Large intestine (tissue), 3 donors: ENCODE measurements around the gene DNAJC8. TPM values are rescaled to one million over a fixed set of nuclear protein-coding genes. Genes with fewer than 3 reads are reported as not detected.

Experiments
- DNase-seq, 2 donors: peaks; one replicate each; pipeline versions ENCODE4 v3.0.0 to v3.0.0-alpha.2; 2013
- H3K27ac ChIP-seq: one replicate; pipeline ENCODE4 v1.5.1; 2013; ENCODE audit warnings: low read length
- H3K27me3 ChIP-seq: 2 replicates; pipeline ENCODE4 v1.6.1; 2013; ENCODE audit warnings: low read length; ENCODE audit not compliant: control insufficient read depth, insufficient read depth
- H3K36me3 ChIP-seq: 2 replicates; pipeline ENCODE4 v1.6.1; 2013; ENCODE audit warnings: low read length; ENCODE audit not compliant: control insufficient read depth, insufficient read depth
- H3K4me1 ChIP-seq: one replicate; pipeline ENCODE4 v1.6.1; 2013; ENCODE audit warnings: low read length; ENCODE audit not compliant: control insufficient read depth, insufficient read depth
- H3K4me3 ChIP-seq: one replicate; pipeline ENCODE4 v1.5.1; 2013; ENCODE audit warnings: low read length
- H3K9me3 ChIP-seq: one replicate; pipeline ENCODE4 v1.6.1; 2013; ENCODE audit warnings: mild to moderate bottlenecking, low read depth, low read length, moderate library complexity; ENCODE audit not compliant: control insufficient read depth
- WGBS: methylation state at CpG from one replicate; pipeline ENCODE4 v1.1.5; 2013; ENCODE audit warnings: low lambda C conversion rate; ENCODE audit not compliant: insufficient coverage; 5-methylcytosine and 5-hydroxymethylcytosine counted together
- polyA plus RNA-seq: library from polyadenylated mRNA; unstranded; fragments of 120-200 nt; gene quantifications from one replicate; pipeline ENCODE4 v1.2.1, GENCODE V29; 2013

The DNAJC8 gene
- polyA plus RNA-seq, 1 donor = 104 TPM

- Histone ChIP-seq H3K27me3 (no peaks in the 10 kb centered on the region), H3K4me3 (no peak overlapping the region), H3K9me3 (peaks cover 7% of the 10 kb centered on the region), H3K36me3 (no peaks in the 10 kb centered on the region), H3K4me1 (peaks cover 13% of the 10 kb centered on the region), H3K27ac (no peak overlapping the region)
- WGBS = no CpG with 5 or more reads among the region's 6 CpGs
- no peak for DNase-seq
Measured at GRCh38 chr1:28256197-28256827, 23.5 kb upstream of the DNAJC8 start.

- H3K4me1 ChIP-seq = peaks cover 24% of the 10 kb centered on the region
- no peaks in the 10 kb centered on the region for H3K36me3 ChIP-seq
- no peaks in the 10 kb centered on the region for H3K9me3 ChIP-seq
- WGBS = 70% methylated on average over 2 of the region's 4 CpGs
- H3K27me3 ChIP-seq = no peaks in the 10 kb centered on the region
- DNase-seq = no peak
- peak overlapping the region; percentile 83 for H3K27ac ChIP-seq
- no peak overlapping the region for H3K4me3 ChIP-seq
Measured at GRCh38 chr1:28249866-28250295, 17.1 kb upstream of the DNAJC8 start.

- H3K27ac ChIP-seq = peak overlapping the region; percentile 83
- H3K9me3 ChIP-seq = no peaks in the 10 kb centered on the region
- H3K36me3 ChIP-seq = no peaks in the 10 kb centered on the region
- H3K4me3 ChIP-seq = peak overlapping the region; percentile 3
- no peaks in the 10 kb centered on the region for H3K27me3 ChIP-seq
- H3K4me1 ChIP-seq = peaks cover 31% of the 10 kb centered on the region
- DNase-seq = peak in 1 of 2 donors; percentile 25
- no CpG with 5 or more reads among the region's 3 CpGs for WGBS
Measured at GRCh38 chr1:28249013-28249865, 16.4 kb upstream of the DNAJC8 start.

GRCh38 chr1:28248273-28249012, 15.6 kb upstream of the DNAJC8 start:
- H3K4me3 ChIP-seq = peak overlapping the region; percentile 3
- no peaks in the 10 kb centered on the region for H3K36me3 ChIP-seq
- peak overlapping the region; percentile 83 for H3K27ac ChIP-seq
- H3K4me1 ChIP-seq = peaks cover 37% of the 10 kb centered on the region
- H3K9me3 ChIP-seq = no peaks in the 10 kb centered on the region
- 20% methylated on average over 1 of the region's 12 CpGs for WGBS
- peak; percentile 54 to 73 for DNase-seq
- H3K27me3 ChIP-seq = no peaks in the 10 kb centered on the region

GRCh38 chr1:28247612-28248272, 14.9 kb upstream of the DNAJC8 start:
- Histone ChIP-seq H3K4me1 (peaks cover 44% of the 10 kb centered on the region), H3K4me3 (peak overlapping the region; percentile 32)
- 77% methylated on average over 4 of the region's 11 CpGs for WGBS

DNA sequence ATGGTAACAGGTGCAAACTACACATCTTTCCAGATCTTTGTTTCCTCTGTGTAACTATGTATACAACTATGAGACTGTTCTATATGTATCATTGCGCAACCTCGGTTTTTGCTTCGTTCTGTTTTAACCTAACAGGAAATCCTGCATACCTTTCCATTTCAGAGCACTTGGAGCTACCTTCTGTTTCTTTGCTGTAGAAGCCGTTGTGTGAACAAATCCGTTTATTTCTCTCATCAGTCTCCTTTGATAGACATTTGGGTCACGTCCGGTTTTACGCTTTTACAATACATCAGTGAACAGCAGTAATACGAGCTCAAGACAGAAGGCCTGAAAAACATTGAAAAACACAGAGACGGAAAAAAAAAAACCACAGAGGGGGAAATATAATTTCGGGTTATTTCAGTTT, 13.6 kb upstream of the DNAJC8 start:
- 56% methylated on average over 4 of the region's 11 CpGs for WGBS
- peaks cover 56% of the 10 kb centered on the region for H3K4me1 ChIP-seq
- DNase-seq = peak; percentile 66 to 78

More at GRCh38 chr1:28247612-28248272, 14.9 kb upstream of the DNAJC8 start:
- Histone ChIP-seq H3K27ac (peak overlapping the region; percentile 83), H3K36me3 (no peaks in the 10 kb centered on the region), H3K9me3 (no peaks in the 10 kb centered on the region), H3K27me3 (no peaks in the 10 kb centered on the region)
- no peak for DNase-seq

GRCh38 chr1:28244549-28245251, 11.9 kb upstream of the DNAJC8 start:
- peak in 1 of 2 donors; percentile 20 for DNase-seq
- WGBS = no CpG with 5 or more reads among the region's 13 CpGs

More for the DNA sequence above, 13.6 kb upstream of the DNAJC8 start:
- no peaks in the 10 kb centered on the region for H3K9me3 ChIP-seq
- peaks cover 3% of the 10 kb centered on the region for H3K36me3 ChIP-seq
- H3K4me3 ChIP-seq = peak overlapping the region; percentile 81
- H3K27ac ChIP-seq = peak overlapping the region; percentile 98
- no peaks in the 10 kb centered on the region for H3K27me3 ChIP-seq

GRCh38 chr1:28243685-28244311, 11.0 kb upstream of the DNAJC8 start:
- peak overlapping the region; percentile 85 for H3K27ac ChIP-seq
- H3K36me3 ChIP-seq = peaks cover 8% of the 10 kb centered on the region
- DNase-seq = peak; percentile 76 to 94
- WGBS = no CpG with 5 or more reads among the region's 2 CpGs
- no peaks in the 10 kb centered on the region for H3K27me3 ChIP-seq
- no peaks in the 10 kb centered on the region for H3K9me3 ChIP-seq
- peaks cover 53% of the 10 kb centered on the region for H3K4me1 ChIP-seq
- H3K4me3 ChIP-seq = no peak overlapping the region

More at GRCh38 chr1:28244549-28245251, 11.9 kb upstream of the DNAJC8 start:
- Histone ChIP-seq H3K4me3 (no peak overlapping the region), H3K4me1 (peaks cover 59% of the 10 kb centered on the region), H3K36me3 (peaks cover 8% of the 10 kb centered on the region), H3K9me3 (no peaks in the 10 kb centered on the region), H3K27ac (peak overlapping the region; percentile 85), H3K27me3 (no peaks in the 10 kb centered on the region)

DNA sequence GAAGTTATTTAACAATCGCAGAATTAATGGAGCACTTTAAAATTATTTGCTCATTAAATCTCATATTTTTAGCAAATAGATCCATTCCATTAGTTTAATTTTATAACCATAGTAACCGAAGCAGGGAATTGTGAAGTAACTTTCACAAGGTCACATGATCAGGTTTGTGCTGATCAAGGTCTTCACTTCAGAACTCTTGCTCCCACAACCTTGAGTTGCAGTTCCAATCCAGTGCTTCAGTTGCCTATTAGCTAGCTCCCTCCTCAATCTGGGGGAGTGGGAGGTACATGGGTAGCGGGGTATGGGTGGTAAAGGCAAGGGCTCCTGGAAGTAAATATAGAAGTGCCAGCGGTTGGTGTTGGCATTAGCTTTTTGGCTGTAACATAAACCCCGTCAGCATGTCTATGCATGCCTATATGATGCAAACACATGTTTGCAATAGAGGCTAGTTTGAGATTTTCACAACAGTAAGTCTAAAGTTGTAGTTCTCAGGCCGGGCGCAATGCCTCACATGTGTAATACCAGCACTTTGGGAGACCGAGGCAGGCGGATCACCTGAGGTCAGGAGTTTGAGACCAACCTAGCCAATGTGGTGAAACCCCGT, 8.9 kb upstream of the DNAJC8 start:
- H3K9me3 ChIP-seq = no peaks in the 10 kb centered on the region
- peaks cover 53% of the 10 kb centered on the region for H3K4me1 ChIP-seq
- peaks cover 14% of the 10 kb centered on the region for H3K36me3 ChIP-seq
- no peak overlapping the region for H3K4me3 ChIP-seq
- peak overlapping the region; percentile 43 for H3K27ac ChIP-seq
- WGBS = 81% methylated on average over 2 of the region's 10 CpGs
- H3K27me3 ChIP-seq = no peaks in the 10 kb centered on the region
- peak in 1 of 2 donors; percentile 47 for DNase-seq
